Ovary (tissue), 3 donors: ENCODE data around the gene DAZAP2.

Source experiments
- EP300 ChIP-seq: sonication (generic); formaldehyde crosslinking; IDR thresholded peaks from one replicate; pipeline ENCODE4 v1.6.1; 2017; ENCODE audit warnings: antibody characterized with exemption
- POLR2A ChIP-seq: fragments of 450-650 bp; IDR thresholded peaks from one replicate; pipeline ENCODE4 v1.6.1; 2017; ENCODE audit warnings: antibody characterized with exemption, mild to moderate bottlenecking, moderate library complexity
- TF ChIP-seq, protein P1 (sequence below), 3 donors: fragments of 450-650 bp in 2 of 3; fragments of 200-600 bp in 1 of 3; IDR thresholded peaks; one replicate each; pipeline versions ENCODE4 v1.5.1 to v1.8.0; 2016 to 2022; ENCODE audit warnings: antibody characterized with exemption in 3 of 3, mild to moderate bottlenecking in 1 of 3
- donor health status: DM: no; HTN: no; CAD: no.

DNA sequence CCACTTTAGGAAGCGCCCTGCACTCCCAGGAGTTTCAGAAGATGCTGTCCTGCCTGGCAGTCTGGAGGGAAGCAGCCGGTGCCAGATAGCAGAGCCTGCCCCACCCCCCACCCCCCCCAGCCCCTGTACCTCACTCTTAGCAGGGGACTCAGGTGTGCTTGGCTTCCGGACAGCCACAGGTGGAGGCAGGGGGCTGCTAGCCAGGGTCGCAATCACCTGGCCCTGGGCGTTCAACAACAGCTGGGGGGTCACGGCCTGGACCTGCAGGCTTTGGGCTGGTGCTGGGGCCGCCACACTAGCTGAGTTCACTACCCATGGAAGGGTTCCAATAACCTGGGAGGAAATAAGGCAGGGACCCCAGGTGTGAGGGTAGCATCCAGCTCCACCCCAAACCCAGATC lies 42.8 kb upstream of the DAZAP2 start:
- TF ChIP-seq, protein P1, sequence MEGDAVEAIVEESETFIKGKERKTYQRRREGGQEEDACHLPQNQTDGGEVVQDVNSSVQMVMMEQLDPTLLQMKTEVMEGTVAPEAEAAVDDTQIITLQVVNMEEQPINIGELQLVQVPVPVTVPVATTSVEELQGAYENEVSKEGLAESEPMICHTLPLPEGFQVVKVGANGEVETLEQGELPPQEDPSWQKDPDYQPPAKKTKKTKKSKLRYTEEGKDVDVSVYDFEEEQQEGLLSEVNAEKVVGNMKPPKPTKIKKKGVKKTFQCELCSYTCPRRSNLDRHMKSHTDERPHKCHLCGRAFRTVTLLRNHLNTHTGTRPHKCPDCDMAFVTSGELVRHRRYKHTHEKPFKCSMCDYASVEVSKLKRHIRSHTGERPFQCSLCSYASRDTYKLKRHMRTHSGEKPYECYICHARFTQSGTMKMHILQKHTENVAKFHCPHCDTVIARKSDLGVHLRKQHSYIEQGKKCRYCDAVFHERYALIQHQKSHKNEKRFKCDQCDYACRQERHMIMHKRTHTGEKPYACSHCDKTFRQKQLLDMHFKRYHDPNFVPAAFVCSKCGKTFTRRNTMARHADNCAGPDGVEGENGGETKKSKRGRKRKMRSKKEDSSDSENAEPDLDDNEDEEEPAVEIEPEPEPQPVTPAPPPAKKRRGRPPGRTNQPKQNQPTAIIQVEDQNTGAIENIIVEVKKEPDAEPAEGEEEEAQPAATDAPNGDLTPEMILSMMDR (IDR thresholded peaks at IDR 0.05) = no peak
- TF ChIP-seq EP300 = no peak
- TF ChIP-seq POLR2A = no peak
